ENCODE data around the gene SLC4A1.

Gene SLC4A1

DNA sequence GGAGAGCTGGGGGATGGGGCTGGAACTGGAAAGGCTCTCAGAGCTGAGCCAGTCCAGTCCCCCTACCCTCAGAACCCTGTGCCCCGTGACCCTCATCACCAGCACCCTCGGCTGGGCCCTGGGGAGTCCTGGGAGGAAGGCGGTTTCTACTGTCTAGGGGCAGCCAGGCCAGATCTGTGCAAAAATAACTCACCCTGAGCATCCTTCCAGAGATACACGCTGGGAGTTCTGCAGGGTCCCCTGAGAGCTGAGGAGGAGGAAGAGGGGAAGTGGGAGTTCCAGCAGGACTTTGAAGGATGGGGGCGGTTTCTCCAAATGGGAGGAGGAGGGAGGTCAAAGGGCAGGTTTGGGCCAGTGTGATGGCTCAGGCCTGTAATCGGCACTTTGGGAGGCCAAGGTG lies 5.0 kb upstream of the SLC4A1 start:
- Histone ChIP-seq H3K27me3 (ENCODE audit: control insufficient read depth in 3 of 3, insufficient read depth in 3 of 3, low read depth in 1 of 3, low read length in 3 of 3) (peaks cover 0 to 51% (median 0%) of the 10 kb centered on the region in 3 experiments), H3K14ac (ENCODE audit: low read length) (no peak overlapping the region), H3K36me3 (replicated peaks in 1 of 2; ENCODE audit: control insufficient read depth in 2 of 2, insufficient read depth in 2 of 2, low read length in 2 of 2) (no peaks in the 10 kb centered on the region), H3K9me3 (replicated peaks in 1 of 2; ENCODE audit: control insufficient read depth in 2 of 2, insufficient read depth in 1 of 2, low read depth in 1 of 2, low read length in 2 of 2) (no peaks in the 10 kb centered on the region), H3K9ac (ENCODE audit: low read depth, low read length, poor library complexity) (peak overlapping the region; percentile 50), H3K18ac (ENCODE audit: low read length) (no peak overlapping the region), H4K91ac (ENCODE audit: low read depth, low read length, poor library complexity) (no peak overlapping the region), H2BK5ac (ENCODE audit: low read length) (no peak overlapping the region), H3K4ac (ENCODE audit: low read length) (no peak overlapping the region), H3K4me3 (ENCODE audit: low read length in 2 of 2) (no peak overlapping the region), H2AFZ (ENCODE audit: low read length) (no peak overlapping the region), H3K23ac (ENCODE audit: low read depth, low read length, poor library complexity) (no peak overlapping the region), H4K8ac (ENCODE audit: low read depth, low read length) (no peak overlapping the region), H3K27ac (replicated peaks; ENCODE audit: low read length) (no peak overlapping the region), H2BK15ac (ENCODE audit: low read length) (peak overlapping the region; percentile 55), H3K79me1 (ENCODE audit: low read depth, low read length) (no peaks in the 10 kb centered on the region), H2BK12ac (ENCODE audit: low read length) (no peak overlapping the region), H3K4me2 (ENCODE audit: insufficient read depth, low read length, poor library complexity, severe bottlenecking) (no peak overlapping the region), H2BK120ac (ENCODE audit: low read depth, low read length) (peak overlapping the region; percentile 51), H2AK5ac (ENCODE audit: low read depth, low read length) (peak overlapping the region; percentile 41), H3K4me1 (ENCODE audit: control insufficient read depth in 2 of 2, insufficient read depth in 1 of 2, low read depth in 1 of 2, low read length in 2 of 2) (peaks cover 0 to 7% of the 10 kb centered on the region in 2 donors)
- WGBS, 2 donors (ENCODE audit: extremely low coverage in 2 of 2, insufficient read length in 2 of 2, insufficient replicate concordance in 1 of 2) = no CpG with 5 or more reads among the region's 6 CpGs
- no peak for DNase-seq (ENCODE audit: low spot score)

DNA sequence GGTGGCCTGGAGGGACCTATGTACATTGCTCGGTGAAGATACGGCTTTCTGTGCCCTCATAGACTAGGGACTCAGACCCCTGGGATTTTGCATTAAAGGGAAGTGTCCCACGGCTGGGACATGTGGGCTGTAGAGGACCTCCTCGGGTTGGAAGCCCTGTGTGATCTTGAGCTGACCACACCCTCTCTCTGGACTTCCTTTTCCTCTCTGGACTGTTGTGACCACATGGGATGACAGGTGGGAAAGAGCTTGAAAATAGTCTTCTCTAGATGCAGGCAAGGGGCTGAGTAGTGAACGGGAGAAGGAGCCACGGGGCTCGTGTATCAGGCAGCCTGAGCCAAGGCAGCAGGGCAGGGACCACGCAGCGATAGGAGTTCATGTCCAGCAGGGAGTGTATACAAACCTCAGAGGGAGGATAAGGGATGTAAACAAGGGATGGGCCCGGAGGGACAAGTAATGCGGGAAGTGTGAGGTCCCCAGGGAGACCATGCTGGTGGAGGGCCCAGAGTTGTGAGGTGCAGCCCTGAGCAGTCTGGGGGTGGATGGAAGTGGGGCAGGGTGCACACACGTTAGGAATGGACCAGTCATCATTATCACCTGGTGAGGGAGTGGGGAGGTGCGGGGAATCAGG lies 4.5 kb upstream of the SLC4A1 start:
- Histone ChIP-seq H4K91ac (ENCODE audit: low read depth, low read length, poor library complexity) (no peak overlapping the region), H4K8ac (ENCODE audit: low read depth, low read length) (no peak overlapping the region), H3K9ac (ENCODE audit: low read depth, low read length, poor library complexity) (peak overlapping the region; percentile 52), H2BK5ac (ENCODE audit: low read length) (no peak overlapping the region), H3K27me3 (ENCODE audit: control insufficient read depth in 3 of 3, insufficient read depth in 3 of 3, low read depth in 1 of 3, low read length in 3 of 3) (peaks cover 0 to 49% (median 0%) of the 10 kb centered on the region in 3 experiments), H2BK15ac (ENCODE audit: low read length) (no peak overlapping the region), H3K79me1 (ENCODE audit: low read depth, low read length) (no peaks in the 10 kb centered on the region), H3K4me1 (ENCODE audit: control insufficient read depth in 2 of 2, insufficient read depth in 1 of 2, low read depth in 1 of 2, low read length in 2 of 2) (peaks cover 0 to 7% of the 10 kb centered on the region in 2 donors), H2AK5ac (ENCODE audit: low read depth, low read length) (peak overlapping the region; percentile 41), H2BK12ac (ENCODE audit: low read length) (no peak overlapping the region), H3K23ac (ENCODE audit: low read depth, low read length, poor library complexity) (no peak overlapping the region), H3K4ac (ENCODE audit: low read length) (no peak overlapping the region), H3K27ac (replicated peaks; ENCODE audit: low read length) (no peak overlapping the region), H3K18ac (ENCODE audit: low read length) (peak overlapping the region; percentile 73), H2BK120ac (ENCODE audit: low read depth, low read length) (peak overlapping the region; percentile 51), H2AFZ (ENCODE audit: low read length) (no peak overlapping the region), H3K4me3 (ENCODE audit: low read length in 2 of 2) (no peak overlapping the region), H3K36me3 (replicated peaks in 1 of 2; ENCODE audit: control insufficient read depth in 2 of 2, insufficient read depth in 2 of 2, low read length in 2 of 2) (no peaks in the 10 kb centered on the region), H3K14ac (ENCODE audit: low read length) (no peak overlapping the region), H3K9me3 (replicated peaks in 1 of 2; ENCODE audit: control insufficient read depth in 2 of 2, insufficient read depth in 1 of 2, low read depth in 1 of 2, low read length in 2 of 2) (no peaks in the 10 kb centered on the region), H3K4me2 (ENCODE audit: insufficient read depth, low read length, poor library complexity, severe bottlenecking) (no peak overlapping the region)
- DNase-seq (ENCODE audit: low spot score) = no peak
- no CpG with 5 or more reads among the region's 13 CpGs for WGBS, 2 donors (ENCODE audit: extremely low coverage in 2 of 2, insufficient read length in 2 of 2, insufficient replicate concordance in 1 of 2)

DNA sequence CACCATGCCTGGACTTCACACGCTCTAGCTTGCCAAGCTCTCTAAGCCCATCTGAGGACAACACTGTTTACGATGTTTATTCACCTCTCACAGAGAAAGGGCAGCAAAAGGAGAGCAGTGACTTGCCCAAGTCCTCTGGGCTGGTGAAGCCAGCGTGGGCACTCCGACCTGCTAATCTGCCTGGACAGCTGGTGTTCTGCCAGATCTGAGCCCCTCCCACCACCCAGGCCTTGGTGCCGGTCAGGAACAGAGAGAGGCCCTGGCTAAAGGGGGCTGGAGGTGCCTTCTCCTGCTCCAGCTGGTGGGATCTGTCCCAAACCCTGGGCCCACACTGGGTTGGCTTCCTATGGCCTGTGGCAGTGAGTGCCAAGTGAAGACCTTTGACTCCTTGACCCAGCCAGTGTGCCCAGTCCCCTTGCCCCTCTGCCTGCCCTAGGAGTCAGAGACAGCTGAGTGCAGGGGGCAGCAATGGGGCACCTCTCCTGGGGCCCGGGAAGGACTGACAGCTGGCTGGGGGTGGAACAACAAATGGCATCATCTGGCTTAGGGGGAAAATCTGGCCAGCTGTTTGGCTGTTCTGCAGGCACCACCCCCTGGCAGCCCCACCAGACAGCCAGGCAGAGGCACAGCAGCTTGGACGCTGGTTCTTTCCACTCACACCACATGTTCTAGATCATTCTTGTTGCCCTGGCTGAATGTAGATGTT lies 1.8 kb upstream of the SLC4A1 start:
- Histone ChIP-seq H2BK120ac (ENCODE audit: low read depth, low read length) (no peak overlapping the region), H3K4me3 (ENCODE audit: low read length in 2 of 2) (no peak overlapping the region), H3K23ac (ENCODE audit: low read depth, low read length, poor library complexity) (no peak overlapping the region), H3K27ac (replicated peaks; ENCODE audit: low read length) (no peak overlapping the region), H3K4me2 (ENCODE audit: insufficient read depth, low read length, poor library complexity, severe bottlenecking) (no peak overlapping the region), H4K91ac (ENCODE audit: low read depth, low read length, poor library complexity) (no peak overlapping the region), H4K8ac (ENCODE audit: low read depth, low read length) (no peak overlapping the region), H2BK15ac (ENCODE audit: low read length) (no peak overlapping the region), H3K14ac (ENCODE audit: low read length) (peak overlapping the region; percentile 39), H3K4ac (ENCODE audit: low read length) (no peak overlapping the region), H3K36me3 (replicated peaks in 1 of 2; ENCODE audit: control insufficient read depth in 2 of 2, insufficient read depth in 2 of 2, low read length in 2 of 2) (no peaks in the 10 kb centered on the region), H3K79me1 (ENCODE audit: low read depth, low read length) (no peaks in the 10 kb centered on the region), H2BK5ac (ENCODE audit: low read length) (no peak overlapping the region), H3K4me1 (ENCODE audit: control insufficient read depth in 2 of 2, insufficient read depth in 1 of 2, low read depth in 1 of 2, low read length in 2 of 2) (peaks cover 0 to 7% of the 10 kb centered on the region in 2 donors), H3K18ac (ENCODE audit: low read length) (no peak overlapping the region), H3K9me3 (replicated peaks in 1 of 2; ENCODE audit: control insufficient read depth in 2 of 2, insufficient read depth in 1 of 2, low read depth in 1 of 2, low read length in 2 of 2) (no peaks in the 10 kb centered on the region), H3K9ac (ENCODE audit: low read depth, low read length, poor library complexity) (no peak overlapping the region), H3K27me3 (ENCODE audit: control insufficient read depth in 3 of 3, insufficient read depth in 3 of 3, low read depth in 1 of 3, low read length in 3 of 3) (peaks cover 0 to 44% (median 0%) of the 10 kb centered on the region in 3 experiments), H2AK5ac (ENCODE audit: low read depth, low read length) (no peak overlapping the region), H2BK12ac (ENCODE audit: low read length) (peak overlapping the region; percentile 19), H2AFZ (ENCODE audit: low read length) (no peak overlapping the region)
- no peak for DNase-seq (ENCODE audit: low spot score)
- no CpG with 5 or more reads among the region's 7 CpGs for WGBS, 2 donors (ENCODE audit: extremely low coverage in 2 of 2, insufficient read length in 2 of 2, insufficient replicate concordance in 1 of 2)

DNA sequence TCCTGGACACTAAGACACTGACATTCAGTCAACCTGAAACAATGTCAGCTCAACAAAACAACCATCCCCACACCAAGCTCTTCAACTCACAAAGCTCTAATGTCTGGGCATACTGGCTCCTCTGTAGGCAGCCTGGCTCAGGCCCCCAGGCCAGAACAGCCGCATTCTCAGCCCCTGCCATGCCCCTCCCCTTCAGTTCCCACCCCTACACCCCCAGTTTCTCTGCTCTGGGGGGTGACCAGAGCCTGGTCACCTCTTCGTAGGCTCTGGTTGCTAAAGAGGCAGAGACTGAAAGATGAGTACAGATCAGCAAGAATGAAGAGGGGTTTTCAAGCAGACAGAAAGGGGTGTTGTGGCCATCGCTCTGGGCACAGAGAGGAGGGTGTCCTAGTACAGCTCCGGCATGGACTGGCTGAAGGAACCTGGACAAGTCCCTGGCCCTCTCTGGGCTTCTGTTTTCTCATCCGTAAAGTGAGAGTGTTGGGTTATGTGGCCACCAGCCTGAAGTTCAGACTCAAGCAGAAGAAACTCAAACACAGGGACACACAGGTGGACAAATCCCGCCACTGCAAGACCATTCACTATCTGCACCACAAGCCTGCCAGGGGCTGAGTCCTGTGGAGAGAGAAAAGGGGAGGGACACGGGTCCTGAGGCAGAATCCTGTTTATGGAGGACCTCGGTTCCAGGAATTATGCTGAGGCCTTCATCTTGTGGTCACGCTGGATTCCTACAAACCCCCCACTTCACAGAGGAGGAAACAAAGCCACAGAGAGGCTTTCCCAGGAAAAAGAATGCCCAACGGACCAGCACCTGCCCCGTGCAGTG lies 987 bp upstream of the SLC4A1 start:
- Histone ChIP-seq H3K27ac (replicated peaks; ENCODE audit: low read length) (no peak overlapping the region), H3K36me3 (replicated peaks in 1 of 2; ENCODE audit: control insufficient read depth in 2 of 2, insufficient read depth in 2 of 2, low read length in 2 of 2) (no peaks in the 10 kb centered on the region), H4K8ac (ENCODE audit: low read depth, low read length) (no peak overlapping the region), H4K91ac (ENCODE audit: low read depth, low read length, poor library complexity) (peak overlapping the region; percentile 3), H3K4me2 (ENCODE audit: insufficient read depth, low read length, poor library complexity, severe bottlenecking) (no peak overlapping the region), H2BK12ac (ENCODE audit: low read length) (no peak overlapping the region), H3K14ac (ENCODE audit: low read length) (no peak overlapping the region), H3K4ac (ENCODE audit: low read length) (no peak overlapping the region), H3K9me3 (replicated peaks in 1 of 2; ENCODE audit: control insufficient read depth in 2 of 2, insufficient read depth in 1 of 2, low read depth in 1 of 2, low read length in 2 of 2) (no peaks in the 10 kb centered on the region), H3K27me3 (ENCODE audit: control insufficient read depth in 3 of 3, insufficient read depth in 3 of 3, low read depth in 1 of 3, low read length in 3 of 3) (peaks cover 0 to 40% (median 0%) of the 10 kb centered on the region in 3 experiments), H3K4me3 (ENCODE audit: low read length in 2 of 2) (no peak overlapping the region), H2BK15ac (ENCODE audit: low read length) (no peak overlapping the region), H3K18ac (ENCODE audit: low read length) (peak overlapping the region; percentile 11), H3K23ac (ENCODE audit: low read depth, low read length, poor library complexity) (no peak overlapping the region), H2AFZ (ENCODE audit: low read length) (no peak overlapping the region), H2BK5ac (ENCODE audit: low read length) (peak overlapping the region; percentile 2), H3K9ac (ENCODE audit: low read depth, low read length, poor library complexity) (no peak overlapping the region), H2BK120ac (ENCODE audit: low read depth, low read length) (no peak overlapping the region), H2AK5ac (ENCODE audit: low read depth, low read length) (no peak overlapping the region), H3K79me1 (ENCODE audit: low read depth, low read length) (no peaks in the 10 kb centered on the region), H3K4me1 (ENCODE audit: control insufficient read depth in 2 of 2, insufficient read depth in 1 of 2, low read depth in 1 of 2, low read length in 2 of 2) (peaks cover 0 to 7% of the 10 kb centered on the region in 2 donors)
- no peak for DNase-seq (ENCODE audit: low spot score)
- WGBS, 2 donors (ENCODE audit: extremely low coverage in 2 of 2, insufficient read length in 2 of 2, insufficient replicate concordance in 1 of 2) = no CpG with 5 or more reads among the region's 11 CpGs
